ENCODE results near the gene CCM2L. TPM values are rescaled to one million over a fixed set of nuclear protein-coding genes. Genes with fewer than 3 reads are reported as not detected.

CCM2L gene
- polyA plus RNA-seq, 2 of the 4 experiments (the other 2 are of a cell fraction), result 0.05 to 0.18 TPM

GRCh38 chr20:31974951-31975487 is 35.2 kb upstream of the CCM2L start:
- no peaks in the 10 kb centered on the region for H3K9me3 ChIP-seq
- H3K4me2 ChIP-seq, result no peak overlapping the region
- H3K27ac ChIP-seq, result no peak overlapping the region
- DNase-seq (ENCODE audit: low read depth in 1 of 2, low spot score in 1 of 2), result no peak
- WGBS (ENCODE audit: missing lambda C conversion rate), result 65% methylated on average over 10 of the region's 10 CpGs
- no peak for ATAC-seq
- ChIA-PET CTCF (interaction anchor here (1.7 kb wide), 1 partner anchor 56 kb away, joined by 7 read pairs; no protein-coding TSS in a partner anchor), POLR2A (no interaction called here)
- no peak for FAIRE-seq
- peaks cover 2% of the 10 kb centered on the region; the same call in 1 of the 3 replicates for H3K4me1 ChIP-seq
- TF ChIP-seq CTCF (IDR thresholded peaks at IDR 0.05) (no peak), JUNB (IDR thresholded peaks at IDR 0.05) (no peak), ESRRA (IDR thresholded peaks at IDR 0.05; ENCODE audit: borderline replicate concordance, low read length) (no peak), NR3C1 (IDR thresholded peaks at IDR 0.05) (no peak), BHLHE40 (IDR thresholded peaks at IDR 0.05; ENCODE audit: low read depth, low read length) (no peak), ZSCAN20 (CRISPR knock-in tag; IDR thresholded peaks at IDR 0.05) (no peak), KDM5A (IDR thresholded peaks at IDR 0.05) (no peak), ZFP36 (IDR thresholded peaks at IDR 0.05; ENCODE audit: borderline replicate concordance, partially characterized antibody) (no peak), RAD21 (conservative IDR thresholded peaks at IDR 0.05 in 1 of 2, IDR thresholded peaks at IDR 0.05 in 1 of 2) (no peak), BCL3 (IDR thresholded peaks at IDR 0.05) (no peak), POLR2A (IDR thresholded peaks at IDR 0.05; ENCODE audit: low read length) (no peak), POLR2AphosphoS2 (conservative IDR thresholded peaks at IDR 0.05; ENCODE audit: low read length) (no peak), RARB (CRISPR knock-in tag; IDR thresholded peaks at IDR 0.05) (no peak), PBX3 (IDR thresholded peaks at IDR 0.05) (no peak), HOXB13 (CRISPR knock-in tag; IDR thresholded peaks at IDR 0.05; ENCODE audit: low read depth) (no peak)
- H3K4me3 ChIP-seq, result no peak overlapping the region

- ChIA-PET POLR2A (no interaction called here), CTCF (interaction anchor here (1.7 kb wide), 1 partner anchor 56 kb away, joined by 7 read pairs; no protein-coding TSS in a partner anchor)
- H3K4me1 ChIP-seq, result peaks cover 3% of the 10 kb centered on the region; the same call in 1 of the 3 replicates
- no peaks in the 10 kb centered on the region for H3K9me3 ChIP-seq
- ATAC-seq (no peak), DNase-seq (ENCODE audit: low read depth in 1 of 2, low spot score in 1 of 2) (no peak), FAIRE-seq (no peak)
- no peak overlapping the region for H3K4me2 ChIP-seq
- TF ChIP-seq SREBF2 (IDR thresholded peaks at IDR 0.05) (no peak), EHMT2 (IDR thresholded peaks at IDR 0.05; ENCODE audit: low read depth) (no peak), REST (IDR thresholded peaks at IDR 0.05) (no peak), PBX3 (IDR thresholded peaks at IDR 0.05) (no peak), USF2 (IDR thresholded peaks at IDR 0.05) (no peak), NR3C1 (IDR thresholded peaks at IDR 0.05) (no peak), RAD21 (conservative IDR thresholded peaks at IDR 0.05 in 1 of 2, IDR thresholded peaks at IDR 0.05 in 1 of 2) (no peak), RNF2 (IDR thresholded peaks at IDR 0.05; ENCODE audit: borderline replicate concordance, low read depth) (no peak), NFE2L2 (conservative IDR thresholded peaks at IDR 0.05; ENCODE audit: low read length) (no peak)
- WGBS (ENCODE audit: missing lambda C conversion rate), result 46% methylated on average over 2 of the region's 2 CpGs
- no peak overlapping the region for H3K4me3 ChIP-seq
- no peak overlapping the region for H3K27ac ChIP-seq
Observed at GRCh38 chr20:31975874-31976273, 34.4 kb upstream of the CCM2L start.
